Esophagus (tissue), 2 donors: ENCODE measurements around the gene MPRIP. TPM values are rescaled to one million over a fixed set of nuclear protein-coding genes. Genes with fewer than 3 reads are reported as not detected.
"Not testable (repeated sequence)": the region's sequence is repeated elsewhere in the genome, so short reads cannot be mapped to it uniquely, and the experiment has no call there.

Experiments used
- H3K27ac ChIP-seq, 2 donors: one replicate each; pipeline ENCODE4 v1.5.1; 2013; ENCODE audit warnings: low read depth in 2 of 2, mild to moderate bottlenecking in 2 of 2, inconsistent platforms in 1 of 2, low read length in 1 of 2, moderate library complexity in 1 of 2
- H3K27me3 ChIP-seq, 2 donors: one replicate each; pipeline ENCODE4 v1.6.1; 2013; ENCODE audit warnings: low read length in 2 of 2, control low read depth in 1 of 2, mild to moderate bottlenecking in 1 of 2; ENCODE audit not compliant: insufficient read depth in 2 of 2, control insufficient read depth in 1 of 2
- H3K36me3 ChIP-seq, 2 donors: one replicate each; pipeline ENCODE4 v1.6.1; 2013; ENCODE audit warnings: low read length in 1 of 2; ENCODE audit not compliant: control insufficient read depth in 2 of 2, insufficient read depth in 2 of 2
- H3K4me1 ChIP-seq, 2 donors: one replicate each; pipeline ENCODE4 v1.6.1; 2013; ENCODE audit warnings: low read length in 1 of 2; ENCODE audit not compliant: control insufficient read depth in 2 of 2, insufficient read depth in 2 of 2
- H3K4me3 ChIP-seq, 2 donors: one replicate each; pipeline ENCODE4 v1.5.1; 2013; ENCODE audit warnings: low read length in 2 of 2, mild to moderate bottlenecking in 2 of 2, low read depth in 1 of 2, moderate library complexity in 1 of 2
- H3K9me3 ChIP-seq, 2 donors: one replicate each; pipeline ENCODE4 v1.6.1; 2013; ENCODE audit warnings: mild to moderate bottlenecking in 2 of 2, low read depth in 1 of 2, low read length in 1 of 2, moderate library complexity in 1 of 2; ENCODE audit not compliant: control insufficient read depth in 2 of 2, insufficient read depth in 1 of 2
- WGBS, 2 donors: extraction: QIAGEN DNeasy Blood & Tissue Kit; methylation state at CpG; one replicate each; pipeline ENCODE4 v1.1.7; 2013; 5-methylcytosine and 5-hydroxymethylcytosine counted together
- polyA plus RNA-seq, 2 donors: library from polyadenylated mRNA; stranded (reverse); fragments of 200-250 nt; gene quantifications; one replicate each; pipeline ENCODE4 v1.2.3, GENCODE V29; 2013
- donor health status: healthy with polysubstance abuse.
- donor health status: Bipolar disorder and iron deficiency.

The MPRIP gene
- polyA plus RNA-seq, 2 donors: 122 to 226 TPM

- H3K4me3 ChIP-seq, H3K4me1 ChIP-seq, H3K9me3 ChIP-seq, H3K27me3 ChIP-seq, H3K27ac ChIP-seq: not testable (repeated sequence)
- H3K36me3 ChIP-seq: peaks cover 29 to 68% of the 10 kb centered on the region in 2 donors
- 90 to 93% methylated on average over 5 of the region's 5 CpGs for WGBS, 2 donors
Measured at GRCh38 chr17:17136221-17136620, 94.0 kb downstream of the MPRIP start.

GRCh38 chr17:17137731-17138585 is 95.7 kb downstream of the MPRIP start:
- 86 to 90% methylated on average over 27 to 30 of the region's 30 CpGs for WGBS, 2 donors
- no peak overlapping the region for H3K27ac ChIP-seq
- peaks cover 3 to 4% of the 10 kb centered on the region in 2 donors for H3K4me1 ChIP-seq
- no peaks in the 10 kb centered on the region for H3K9me3 ChIP-seq
- H3K27me3 ChIP-seq: no peaks in the 10 kb centered on the region
- H3K4me3 ChIP-seq: no peak overlapping the region
- H3K36me3 ChIP-seq: peaks cover 28 to 62% of the 10 kb centered on the region in 2 donors

GRCh38 chr17:17139972-17140589 is 97.8 kb downstream of the MPRIP start:
- Histone ChIP-seq H3K36me3 (peaks cover 25 to 67% of the 10 kb centered on the region in 2 donors), H3K4me1 (peaks cover 0 to 4% of the 10 kb centered on the region in 2 donors), H3K27me3 (no peaks in the 10 kb centered on the region), H3K4me3 (no peak overlapping the region), H3K9me3 (no peaks in the 10 kb centered on the region), H3K27ac (no peak overlapping the region)
- WGBS, 2 donors: 57 to 58% methylated on average over 7 of the region's 7 CpGs

- Histone ChIP-seq H3K4me3 (no peak overlapping the region), H3K36me3 (peaks cover 29 to 71% of the 10 kb centered on the region in 2 donors), H3K4me1 (peaks cover 0 to 4% of the 10 kb centered on the region in 2 donors), H3K27ac (no peak overlapping the region), H3K27me3 (no peaks in the 10 kb centered on the region), H3K9me3 (no peaks in the 10 kb centered on the region)
- WGBS, 2 donors: 55 to 80% methylated on average over 5 of the region's 5 CpGs
Measured at GRCh38 chr17:17140590-17140980, 98.3 kb downstream of the MPRIP start.

GRCh38 chr17:17141279-17141678 is 99.0 kb downstream of the MPRIP start:
- H3K27ac ChIP-seq: peak overlapping the region in 1 of 2 donors; percentile 17
- H3K27me3 ChIP-seq: no peaks in the 10 kb centered on the region
- 73 to 79% methylated on average over 12 of the region's 12 CpGs for WGBS, 2 donors
- H3K4me1 ChIP-seq: peaks cover 0 to 4% of the 10 kb centered on the region in 2 donors
- no peak overlapping the region for H3K4me3 ChIP-seq
- no peaks in the 10 kb centered on the region for H3K9me3 ChIP-seq
- peaks cover 32 to 71% of the 10 kb centered on the region in 2 donors for H3K36me3 ChIP-seq

GRCh38 chr17:17141860-17142552 is 99.7 kb downstream of the MPRIP start:
- Histone ChIP-seq H3K27ac (no peak overlapping the region), H3K4me1 (peaks cover 0 to 4% of the 10 kb centered on the region in 2 donors), H3K27me3 (no peaks in the 10 kb centered on the region), H3K4me3 (no peak overlapping the region), H3K9me3 (no peaks in the 10 kb centered on the region), H3K36me3 (peaks cover 36 to 71% of the 10 kb centered on the region in 2 donors)
- 39 to 53% methylated on average over 23 of the region's 23 CpGs for WGBS, 2 donors

- H3K36me3 ChIP-seq: peaks cover 40 to 73% of the 10 kb centered on the region in 2 donors
- WGBS, 2 donors: 52 to 85% methylated on average over 10 to 11 of the region's 11 CpGs
- H3K27ac ChIP-seq: no peak overlapping the region
- H3K4me3 ChIP-seq: no peak overlapping the region
- peaks cover 0 to 4% of the 10 kb centered on the region in 2 donors for H3K4me1 ChIP-seq
- no peaks in the 10 kb centered on the region for H3K27me3 ChIP-seq
- H3K9me3 ChIP-seq: no peaks in the 10 kb centered on the region
Measured at GRCh38 chr17:17142556-17142955, 100.3 kb downstream of the MPRIP start.

GRCh38 chr17:17143501-17143900 is 101.2 kb downstream of the MPRIP start:
- Histone ChIP-seq H3K9me3 (no peaks in the 10 kb centered on the region), H3K27me3 (no peaks in the 10 kb centered on the region), H3K4me1 (peaks cover 0 to 4% of the 10 kb centered on the region in 2 donors), H3K27ac (no peak overlapping the region), H3K36me3 (peaks cover 36 to 67% of the 10 kb centered on the region in 2 donors), H3K4me3 (no peak overlapping the region)
- 93 to 95% methylated on average over 19 of the region's 19 CpGs for WGBS, 2 donors

- no peaks in the 10 kb centered on the region for H3K27me3 ChIP-seq
- no peak overlapping the region for H3K4me3 ChIP-seq
- H3K4me1 ChIP-seq: peaks cover 0 to 4% of the 10 kb centered on the region in 2 donors
- no peaks in the 10 kb centered on the region for H3K9me3 ChIP-seq
- no peak overlapping the region for H3K27ac ChIP-seq
- peaks cover 31 to 61% of the 10 kb centered on the region in 2 donors for H3K36me3 ChIP-seq
- 94 to 96% methylated on average over 4 of the region's 4 CpGs for WGBS, 2 donors
Measured at GRCh38 chr17:17144061-17144460, 101.8 kb downstream of the MPRIP start.
